GM10266 (cell line): ENCODE measurements around the gene UCN2.

Experiments used
- DNase-seq: peaks from one replicate; pipeline ENCODE4 v3.0.0; 2012; ENCODE audit errors: extremely low spot score
- TF ChIP-seq, protein P1 (sequence below): IDR thresholded peaks from 2 replicates; pipeline ENCODE4 v1.5.1; 2012; ENCODE audit warnings: mild to moderate bottlenecking, low read depth; ENCODE audit not compliant: control insufficient read depth, insufficient read depth; ENCODE audit errors: missing control alignments

The UCN2 gene

DNA sequence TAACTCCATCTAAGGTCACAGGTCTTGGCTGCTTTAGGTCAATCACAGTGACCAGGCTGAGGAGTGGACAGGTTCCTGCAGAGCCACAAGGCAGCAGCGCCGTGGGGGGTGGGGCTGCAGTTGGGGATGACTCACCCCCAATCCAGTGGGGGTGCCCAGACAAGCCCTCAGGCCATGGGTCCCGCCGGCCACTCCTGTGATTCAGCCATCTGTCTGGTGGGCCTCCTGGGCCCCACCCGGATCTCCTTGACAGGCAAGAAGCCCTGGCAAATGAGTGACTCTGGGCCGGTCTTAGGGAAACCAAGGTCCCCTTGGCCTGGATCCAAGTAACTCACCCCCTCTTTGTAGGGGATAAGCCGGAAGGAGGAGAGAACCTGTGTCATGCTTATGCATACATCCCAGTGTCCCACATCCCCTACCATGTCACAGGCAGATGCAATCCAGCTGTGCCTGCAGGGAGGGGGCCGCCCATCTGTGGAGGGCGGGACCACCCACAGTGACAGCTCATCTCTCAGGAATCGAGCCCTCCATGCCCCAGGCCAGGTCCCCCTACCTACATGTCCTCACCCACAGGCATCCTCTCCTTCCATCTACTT is 32.0 kb upstream of the UCN2 start:
- DNase-seq, result no peak

DNA sequence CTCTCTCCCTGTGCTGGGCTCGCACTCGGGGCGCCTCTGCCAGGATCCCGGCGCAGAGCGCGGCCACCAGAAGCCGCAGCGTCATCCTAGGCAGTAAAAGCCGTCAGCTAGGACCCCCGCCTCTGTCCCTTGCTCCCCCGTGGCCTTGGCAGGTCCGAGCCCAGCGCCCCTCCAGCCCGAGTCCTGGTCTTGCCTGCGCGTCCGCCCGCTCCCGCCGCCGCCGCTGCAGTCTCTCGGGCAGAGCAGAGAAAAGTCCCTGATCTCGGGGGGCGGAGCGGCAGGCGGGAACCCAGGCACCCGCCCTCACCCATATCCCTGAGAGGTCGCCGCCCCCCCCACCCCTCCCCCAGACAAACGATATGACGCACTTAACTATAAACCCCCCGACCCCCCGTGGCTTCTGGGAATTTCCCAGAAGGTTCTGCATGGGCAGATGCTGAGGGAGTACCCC is 31.5 kb upstream of the UCN2 start, which contains the start of gene COL7A1:
COL7A1 (minus strand) TSS at position 255 of the 451 bp plus-strand sequence; CDS start at position 85, 170 bp downstream.
- peak; percentile 61 for DNase-seq
- TF ChIP-seq, protein P1, sequence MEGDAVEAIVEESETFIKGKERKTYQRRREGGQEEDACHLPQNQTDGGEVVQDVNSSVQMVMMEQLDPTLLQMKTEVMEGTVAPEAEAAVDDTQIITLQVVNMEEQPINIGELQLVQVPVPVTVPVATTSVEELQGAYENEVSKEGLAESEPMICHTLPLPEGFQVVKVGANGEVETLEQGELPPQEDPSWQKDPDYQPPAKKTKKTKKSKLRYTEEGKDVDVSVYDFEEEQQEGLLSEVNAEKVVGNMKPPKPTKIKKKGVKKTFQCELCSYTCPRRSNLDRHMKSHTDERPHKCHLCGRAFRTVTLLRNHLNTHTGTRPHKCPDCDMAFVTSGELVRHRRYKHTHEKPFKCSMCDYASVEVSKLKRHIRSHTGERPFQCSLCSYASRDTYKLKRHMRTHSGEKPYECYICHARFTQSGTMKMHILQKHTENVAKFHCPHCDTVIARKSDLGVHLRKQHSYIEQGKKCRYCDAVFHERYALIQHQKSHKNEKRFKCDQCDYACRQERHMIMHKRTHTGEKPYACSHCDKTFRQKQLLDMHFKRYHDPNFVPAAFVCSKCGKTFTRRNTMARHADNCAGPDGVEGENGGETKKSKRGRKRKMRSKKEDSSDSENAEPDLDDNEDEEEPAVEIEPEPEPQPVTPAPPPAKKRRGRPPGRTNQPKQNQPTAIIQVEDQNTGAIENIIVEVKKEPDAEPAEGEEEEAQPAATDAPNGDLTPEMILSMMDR, result no peak

More for the DNA sequence above, 32.0 kb upstream of the UCN2 start:
- TF ChIP-seq, protein P1, result no peak

DNA sequence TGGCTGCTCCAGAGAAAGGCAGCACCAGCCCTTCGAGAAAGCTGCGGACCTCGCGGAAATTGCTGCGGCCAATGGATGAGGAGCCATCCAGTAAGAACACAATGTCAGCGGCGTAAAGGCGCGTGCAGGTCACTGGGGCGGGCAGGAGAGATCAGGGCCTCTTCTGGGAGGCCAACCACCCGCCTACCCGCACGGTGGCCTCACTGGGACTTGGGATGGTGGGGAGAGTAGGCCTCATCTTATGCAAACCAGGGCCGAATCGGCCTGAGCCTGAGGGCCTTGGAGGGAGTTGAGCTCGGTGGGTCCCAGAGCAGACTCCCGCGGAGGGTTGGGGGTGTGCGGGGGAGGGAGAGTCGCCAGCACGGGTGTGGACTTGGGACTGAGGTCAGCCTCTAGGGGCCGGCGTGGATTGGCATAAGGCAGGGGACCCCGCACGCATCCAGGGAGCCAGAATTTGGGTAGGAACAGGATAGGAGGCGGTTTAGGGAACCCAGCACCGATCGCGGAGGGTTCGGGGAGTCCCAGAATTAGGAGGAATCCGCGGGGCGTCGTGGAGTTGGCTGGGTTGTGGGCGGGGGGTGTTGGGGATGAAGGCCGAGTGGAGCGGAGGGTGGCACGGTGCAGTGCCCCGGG is 31.0 kb upstream of the UCN2 start:
- TF ChIP-seq, protein P1, result no peak
- DNase-seq, result no peak

DNA sequence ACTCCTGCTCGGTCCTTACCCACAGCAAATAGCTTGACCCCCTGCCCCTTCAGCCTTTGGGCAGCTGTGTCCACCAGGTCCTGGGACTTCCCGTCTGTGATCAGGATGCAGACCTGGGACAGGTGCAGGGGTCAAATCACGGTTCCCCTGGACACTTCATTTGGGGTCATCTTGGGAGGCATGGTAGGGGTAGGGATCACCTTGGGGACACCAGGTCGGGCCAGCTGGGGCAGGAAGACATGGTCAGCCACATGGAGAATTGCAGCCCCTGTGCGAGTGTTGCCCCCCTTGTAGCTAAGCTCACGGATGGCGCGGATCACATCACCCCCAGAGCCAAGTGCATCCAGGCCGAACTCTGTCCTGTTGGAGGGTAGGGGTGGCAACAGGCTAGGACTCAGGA is 29.8 kb upstream of the UCN2 start:
- DNase-seq, result no peak
- TF ChIP-seq, protein P1, result no peak

DNA sequence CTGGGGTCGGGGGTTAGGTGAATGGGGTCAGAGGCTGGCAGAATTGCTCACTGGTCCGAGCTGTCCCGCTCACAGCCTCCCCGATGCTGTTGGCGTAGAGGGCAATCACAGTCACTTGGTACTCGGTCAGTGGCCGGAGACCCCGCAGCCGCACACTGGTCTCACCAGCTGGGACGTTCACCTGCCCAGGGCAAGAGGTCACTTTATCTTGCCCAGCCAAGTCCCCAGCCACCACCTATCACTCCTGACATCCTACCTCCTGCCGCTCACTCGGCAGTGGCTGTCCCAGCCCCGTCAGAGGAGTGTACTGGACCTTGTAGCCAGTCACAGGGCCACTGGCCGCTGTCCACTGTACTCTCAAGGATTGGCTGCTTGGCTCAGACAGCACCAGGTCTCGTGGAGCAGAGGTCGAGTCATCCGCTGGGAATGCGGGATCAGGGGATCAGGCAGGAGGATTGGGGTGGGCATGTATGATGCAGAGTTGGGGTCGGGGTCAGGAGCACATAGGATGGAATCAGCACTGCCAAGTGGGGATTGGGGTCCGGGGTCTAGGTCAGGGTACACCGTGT is 29.0 kb upstream of the UCN2 start:
- TF ChIP-seq, protein P1, result no peak
- no peak for DNase-seq

DNA sequence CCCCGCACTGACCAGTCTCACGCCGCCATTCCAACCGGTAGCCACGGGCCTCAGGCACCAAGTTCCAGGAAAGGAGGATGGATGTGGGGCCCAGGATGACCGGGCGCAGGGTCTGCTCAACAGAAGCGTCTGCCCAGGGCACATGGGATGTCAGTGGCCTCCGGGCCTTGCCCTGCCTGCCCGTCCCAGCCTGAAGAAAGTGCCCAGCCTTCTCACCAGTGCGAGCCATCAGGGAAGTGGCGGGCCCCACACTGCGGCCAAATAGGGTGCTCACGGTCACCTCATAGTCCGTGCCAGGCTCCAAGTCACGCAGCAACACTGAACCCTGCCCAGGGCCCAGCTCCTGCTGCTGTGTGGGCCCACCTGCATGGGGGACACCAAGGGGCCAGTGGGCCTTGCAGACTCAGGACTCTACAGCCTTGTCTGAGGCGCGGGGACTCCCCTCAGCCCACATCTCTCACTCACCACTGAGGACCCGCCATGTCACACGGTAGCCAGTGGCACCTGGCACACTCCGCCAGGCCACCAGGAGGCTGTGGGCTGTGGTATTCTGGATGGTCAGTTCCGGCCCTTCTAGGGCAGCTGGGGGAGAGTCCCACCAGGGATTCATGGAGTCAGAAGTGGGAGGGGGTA is 28.4 kb upstream of the UCN2 start:
- DNase-seq, result no peak
- TF ChIP-seq, protein P1, result no peak
